NB4 (cell line): ENCODE data around the gene FBXO28.

ENCODE experiments used
- CTCF ChIP-seq: IDR thresholded peaks from one replicate; pipeline ENCODE4 v1.5.1; 2012; ENCODE audit warnings: low read depth, low read length
- POLR2A ChIP-seq: IDR thresholded peaks from 2 replicates; pipeline ENCODE4 v1.6.1; 2011; ENCODE audit warnings: mild to moderate bottlenecking; ENCODE audit not compliant: insufficient read length; ENCODE audit errors: extremely low read depth

GRCh38 chr1:224196813-224197600 lies 83.1 kb downstream of the FBXO28 start:
- TF ChIP-seq CTCF (no peak), POLR2A (no peak)
